Right atrium auricular region (tissue), 2 donors: Measurements from ENCODE around the gene DDX10. TPM values are rescaled to one million over a fixed set of nuclear protein-coding genes. Genes with fewer than 3 reads are reported as not detected.
A peak's percentile ranks its signal among the peaks of the same experiment; 100 is the strongest.

Source experiments
- DNase-seq: peaks from one replicate; pipeline ENCODE4 v3.0.0-alpha.2; 2019; ENCODE audit warnings: low spot score
- H3K27ac ChIP-seq, 2 donors: fragments of 200-600 bp; sonication (generic); 1 replicate in 1 of 2; 2 replicates in 1 of 2; pipeline ENCODE4 v1.5.1; 2016 to 2019
- H3K27me3 ChIP-seq, 2 donors: fragments of 200-600 bp; sonication (generic); one replicate each; pipeline versions ENCODE4 v1.5.1 to v1.6.0; 2017 to 2019
- H3K36me3 ChIP-seq: fragments of 200-600 bp; sonication (generic); one replicate; pipeline ENCODE4 v1.5.1; 2016
- H3K4me1 ChIP-seq, 2 donors: fragments of 200-600 bp; sonication (generic); one replicate each; pipeline versions ENCODE4 v1.5.1 to v1.6.0; 2017 to 2019
- H3K4me3 ChIP-seq, 2 donors: fragments of 200-600 bp; sonication (generic); 1 replicate in 1 of 2; 2 replicates in 1 of 2; pipeline ENCODE4 v1.5.1; 2017 to 2019; ENCODE audit warnings: mild to moderate bottlenecking in 1 of 2, moderate library complexity in 1 of 2
- H3K9me3 ChIP-seq, 2 donors: fragments of 200-600 bp; sonication (generic); one replicate each; pipeline ENCODE4 v1.5.1; 2019
- total RNA-seq, 2 donors: library from RNA; depleted of rRNA; stranded (reverse); fragments of >200 nt; gene quantifications; one replicate each; pipeline ENCODE4 v1.1.0, GENCODE V29; 2016
- TF ChIP-seq, protein P1 (sequence below), 2 donors: fragments of 200-600 bp; sonication (generic); IDR thresholded peaks; one replicate each; pipeline ENCODE4 v1.5.1; 2019; ENCODE audit warnings: antibody characterized with exemption in 2 of 2

DDX10 gene
- total RNA-seq, 2 donors from 2014 or later: 11.8 to 13.1 TPM

DNA sequence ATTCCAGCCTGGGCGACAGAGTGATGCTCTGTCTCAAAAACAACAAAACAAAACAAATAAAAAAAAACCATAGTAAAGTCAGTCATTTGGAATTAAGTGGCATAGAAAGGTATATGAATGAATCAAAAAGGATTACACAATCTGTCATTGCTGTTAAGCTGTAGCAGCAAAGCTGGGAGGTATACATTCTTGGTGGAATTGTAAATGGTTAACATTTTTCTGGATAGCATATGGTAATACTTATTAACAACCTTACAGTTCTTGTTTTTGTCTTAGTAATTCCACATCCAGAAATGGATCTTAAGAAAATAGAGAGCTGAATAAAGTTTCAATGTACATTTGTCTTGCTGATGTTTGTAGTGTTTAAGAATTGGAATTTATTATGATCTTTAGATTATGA lies 30.0 kb downstream of the DDX10 start:
- Histone ChIP-seq H3K36me3 (peaks cover 49% of the 10 kb centered on the region), H3K27ac (no peak overlapping the region), H3K4me3 (no peak overlapping the region), H3K9me3 (no peaks in the 10 kb centered on the region), H3K27me3 (no peaks in the 10 kb centered on the region), H3K4me1 (no peaks in the 10 kb centered on the region)
- no peak for DNase-seq
- TF ChIP-seq, protein P1, sequence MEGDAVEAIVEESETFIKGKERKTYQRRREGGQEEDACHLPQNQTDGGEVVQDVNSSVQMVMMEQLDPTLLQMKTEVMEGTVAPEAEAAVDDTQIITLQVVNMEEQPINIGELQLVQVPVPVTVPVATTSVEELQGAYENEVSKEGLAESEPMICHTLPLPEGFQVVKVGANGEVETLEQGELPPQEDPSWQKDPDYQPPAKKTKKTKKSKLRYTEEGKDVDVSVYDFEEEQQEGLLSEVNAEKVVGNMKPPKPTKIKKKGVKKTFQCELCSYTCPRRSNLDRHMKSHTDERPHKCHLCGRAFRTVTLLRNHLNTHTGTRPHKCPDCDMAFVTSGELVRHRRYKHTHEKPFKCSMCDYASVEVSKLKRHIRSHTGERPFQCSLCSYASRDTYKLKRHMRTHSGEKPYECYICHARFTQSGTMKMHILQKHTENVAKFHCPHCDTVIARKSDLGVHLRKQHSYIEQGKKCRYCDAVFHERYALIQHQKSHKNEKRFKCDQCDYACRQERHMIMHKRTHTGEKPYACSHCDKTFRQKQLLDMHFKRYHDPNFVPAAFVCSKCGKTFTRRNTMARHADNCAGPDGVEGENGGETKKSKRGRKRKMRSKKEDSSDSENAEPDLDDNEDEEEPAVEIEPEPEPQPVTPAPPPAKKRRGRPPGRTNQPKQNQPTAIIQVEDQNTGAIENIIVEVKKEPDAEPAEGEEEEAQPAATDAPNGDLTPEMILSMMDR (IDR thresholded peaks at IDR 0.05): no peak

DNA sequence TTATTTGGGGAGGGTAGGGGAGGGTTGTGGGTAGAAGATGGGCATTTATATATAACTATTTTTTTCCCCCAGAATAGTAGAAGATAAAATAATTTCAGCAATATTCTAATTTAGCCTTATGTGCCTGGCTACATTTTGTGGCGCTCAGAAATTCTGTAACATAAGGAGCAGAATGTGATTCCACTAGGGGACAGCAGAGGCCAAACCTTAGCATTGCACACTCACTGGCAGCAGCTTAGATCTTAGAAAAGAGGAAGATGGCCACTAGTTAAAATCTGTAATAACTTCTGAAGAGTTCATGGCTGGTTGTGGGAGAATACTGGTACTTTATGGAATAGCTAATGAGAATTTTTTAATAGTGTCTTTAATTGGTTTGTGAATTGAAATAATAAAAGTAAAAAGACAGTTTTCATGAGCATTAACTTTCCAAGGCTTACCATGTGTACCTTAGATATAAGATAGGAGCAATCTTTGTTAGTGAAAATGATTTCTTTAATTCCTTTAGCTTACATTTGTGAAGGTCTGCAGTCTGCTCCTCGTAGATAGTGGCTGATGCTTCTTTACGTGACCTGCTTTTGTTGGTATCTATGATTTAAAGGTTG lies 33.1 kb downstream of the DDX10 start:
- no peak overlapping the region for H3K4me3 ChIP-seq
- no peaks in the 10 kb centered on the region for H3K9me3 ChIP-seq
- no peaks in the 10 kb centered on the region for H3K27me3 ChIP-seq
- no peaks in the 10 kb centered on the region for H3K4me1 ChIP-seq
- no peak overlapping the region for H3K27ac ChIP-seq
- H3K36me3 ChIP-seq: peaks cover 23% of the 10 kb centered on the region
- no peak for DNase-seq
- TF ChIP-seq, protein P1 (IDR thresholded peaks at IDR 0.05): peak; percentile 55 to 92

DNA sequence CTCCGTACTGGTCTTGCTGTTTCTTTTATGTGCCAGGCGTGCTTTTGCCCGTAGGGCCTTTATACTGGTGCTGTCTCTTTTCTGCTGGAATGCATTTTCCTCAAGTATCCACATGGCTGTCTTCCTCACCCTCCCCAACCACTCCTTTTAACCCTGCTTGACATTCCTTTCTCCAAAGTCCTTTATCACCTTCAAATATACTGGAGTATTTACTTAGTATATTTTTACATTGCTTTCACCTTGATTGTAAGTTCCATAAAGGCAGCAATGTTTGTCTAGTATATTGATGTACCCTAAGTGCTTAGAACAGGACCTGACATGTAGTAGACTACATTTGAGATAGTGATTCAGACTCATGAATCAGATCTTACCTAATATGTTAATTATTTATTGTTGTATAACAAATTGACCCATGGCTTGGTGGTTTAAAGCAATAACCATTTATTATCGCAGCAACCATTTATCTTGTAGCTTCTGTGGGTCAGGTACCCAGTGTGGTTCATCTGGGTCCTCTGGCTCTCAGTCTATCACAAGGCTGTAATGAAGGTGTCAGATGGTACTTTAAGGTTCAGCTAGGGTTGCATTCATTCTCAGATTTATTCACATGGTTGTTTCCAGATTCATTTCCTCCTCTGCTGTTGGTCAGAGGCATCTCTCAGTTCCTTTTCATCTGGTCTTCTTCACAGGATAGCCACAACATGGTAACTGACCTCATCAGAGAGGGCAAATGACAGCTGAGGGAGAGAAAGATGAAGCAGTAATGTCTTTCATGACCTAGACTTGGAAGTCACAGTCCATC lies 34.2 kb downstream of the DDX10 start:
- H3K27ac ChIP-seq: no peak overlapping the region
- H3K4me1 ChIP-seq: no peaks in the 10 kb centered on the region
- no peak for DNase-seq
- no peak overlapping the region for H3K4me3 ChIP-seq
- H3K36me3 ChIP-seq: peaks cover 14% of the 10 kb centered on the region
- no peaks in the 10 kb centered on the region for H3K9me3 ChIP-seq
- TF ChIP-seq, protein P1 (IDR thresholded peaks at IDR 0.05): no peak
- no peaks in the 10 kb centered on the region for H3K27me3 ChIP-seq

DNA sequence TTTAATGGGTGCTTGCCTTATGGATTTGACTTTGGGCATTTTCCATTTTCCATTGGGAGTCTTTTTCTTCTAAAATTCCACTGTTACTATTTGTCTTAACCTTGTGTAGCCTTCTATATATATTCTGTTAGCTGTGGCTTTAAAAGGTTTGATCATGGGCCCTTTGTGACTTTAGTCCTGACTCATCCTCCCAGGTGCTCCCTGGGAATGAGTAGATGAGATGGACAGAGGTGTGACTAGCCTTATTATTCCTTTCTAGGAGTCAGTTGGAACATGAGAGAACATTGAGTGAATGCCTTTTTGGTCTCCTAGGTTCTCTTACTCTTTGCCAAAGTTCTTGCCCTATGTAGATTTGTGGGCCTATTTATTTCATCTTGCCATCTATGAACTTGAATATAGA lies 39.0 kb downstream of the DDX10 start:
- Histone ChIP-seq H3K27me3 (no peaks in the 10 kb centered on the region), H3K27ac (no peak overlapping the region), H3K9me3 (peaks cover 0 to 16% of the 10 kb centered on the region in 2 donors), H3K36me3 (peaks cover 33% of the 10 kb centered on the region), H3K4me1 (no peaks in the 10 kb centered on the region), H3K4me3 (no peak overlapping the region)
- no peak for DNase-seq
- TF ChIP-seq, protein P1 (IDR thresholded peaks at IDR 0.05): no peak

DNA sequence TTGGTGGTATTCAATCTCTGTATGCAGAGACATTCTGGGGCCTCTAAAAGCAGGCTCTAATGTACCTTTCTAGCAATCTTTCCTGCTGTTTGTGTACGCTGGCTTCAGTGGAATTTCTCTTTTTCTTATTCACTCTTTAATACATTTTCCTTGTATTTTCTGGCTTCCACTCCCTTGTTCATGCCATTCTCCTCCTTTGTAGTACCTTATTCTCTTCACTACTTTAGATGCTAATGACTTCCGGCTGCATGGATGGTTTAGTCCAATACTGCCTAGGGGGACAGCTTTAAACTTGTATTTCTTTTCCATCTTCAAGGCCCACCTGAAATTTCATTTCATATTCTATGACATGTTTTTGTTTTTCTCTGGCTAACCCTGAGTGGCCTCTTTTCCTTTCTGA lies 40.2 kb downstream of the DDX10 start:
- TF ChIP-seq, protein P1 (IDR thresholded peaks at IDR 0.05): no peak
- Histone ChIP-seq H3K9me3 (peaks cover 0 to 19% of the 10 kb centered on the region in 2 donors), H3K4me3 (no peak overlapping the region), H3K36me3 (peaks cover 30% of the 10 kb centered on the region), H3K27me3 (no peaks in the 10 kb centered on the region), H3K27ac (no peak overlapping the region), H3K4me1 (no peaks in the 10 kb centered on the region)
- DNase-seq: no peak
